ENCODE results near the gene RNF130. TPM values are rescaled to one million over a fixed set of nuclear protein-coding genes. Genes with fewer than 3 reads are reported as not detected.

RNF130 gene
- total and polyA plus RNA-seq, 9 donors, result 54.7 to 120 (median 67.1) TPM

- no peak for DNase-seq
Observed at GRCh38 chr5:179954434-179954833, 117.1 kb downstream of the RNF130 start.

DNA sequence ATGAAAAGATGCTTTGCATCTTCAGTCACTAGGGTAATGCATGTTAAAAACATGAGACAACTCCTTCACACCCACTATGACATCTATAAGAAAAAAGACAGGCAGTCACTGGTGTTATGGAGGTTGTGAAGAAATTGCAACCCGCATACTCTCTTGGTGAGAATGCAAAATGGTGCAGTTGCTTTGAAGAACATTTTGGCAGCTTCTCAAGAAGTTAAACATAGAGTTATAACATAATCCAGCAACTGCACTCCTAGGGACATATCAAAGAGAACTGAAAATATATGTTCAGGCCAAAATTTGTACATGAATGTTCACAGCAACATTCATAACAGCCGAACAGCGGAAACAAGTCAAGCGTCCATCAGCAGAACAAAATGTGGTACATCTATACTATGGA is 117.6 kb downstream of the RNF130 start:
- TF ChIP-seq POLR2A (IDR thresholded peaks at IDR 0.05) (no peak), CTCF (IDR thresholded peaks at IDR 0.05) (no peak), EP300 (IDR thresholded peaks at IDR 0.05) (no peak)
- Histone ChIP-seq H3K4me1 (ENCODE audit: insufficient read depth) (no peaks in the 10 kb centered on the region), H3K9me3 (no peaks in the 10 kb centered on the region), H3K4me3 (no peak overlapping the region), H3K27me3 (no peaks in the 10 kb centered on the region), H3K27ac (no peak overlapping the region), H3K36me3 (no peaks in the 10 kb centered on the region)
- no peak for DNase-seq
- WGBS, 3 donors, result 96 to 98% (median 97%) methylated on average over 4 of the region's 4 CpGs
- intact Hi-C loops (cut with DNase I), result no loop called here

More at GRCh38 chr5:179954434-179954833, 117.1 kb downstream of the RNF130 start:
- Histone ChIP-seq H3K4me1 (ENCODE audit: insufficient read depth) (no peaks in the 10 kb centered on the region), H3K27ac (no peak overlapping the region), H3K36me3 (no peaks in the 10 kb centered on the region), H3K4me3 (no peak overlapping the region), H3K27me3 (no peaks in the 10 kb centered on the region), H3K9me3 (no peaks in the 10 kb centered on the region)
- no peak for TF ChIP-seq POLR2A (IDR thresholded peaks at IDR 0.05)
- TF ChIP-seq CTCF (IDR thresholded peaks at IDR 0.05), result no peak
- no peak for TF ChIP-seq EP300 (IDR thresholded peaks at IDR 0.05)
- WGBS, 3 donors, result 94% methylated on average over 6 of the region's 6 CpGs
- intact Hi-C loops (cut with DNase I), result no loop called here

- no peak for TF ChIP-seq CTCF (IDR thresholded peaks at IDR 0.05)
- TF ChIP-seq POLR2A (IDR thresholded peaks at IDR 0.05), result no peak
- TF ChIP-seq EP300 (IDR thresholded peaks at IDR 0.05), result no peak
- Histone ChIP-seq H3K4me3 (no peak overlapping the region), H3K9me3 (no peaks in the 10 kb centered on the region), H3K4me1 (ENCODE audit: insufficient read depth) (no peaks in the 10 kb centered on the region), H3K36me3 (no peaks in the 10 kb centered on the region), H3K27me3 (no peaks in the 10 kb centered on the region), H3K27ac (no peak overlapping the region)
- whole genome bisulfite sequencing, 3 donors, result 91 to 92% (median 92%) methylated on average over 13 of the region's 13 CpGs
- intact Hi-C loops (cut with DNase I), result no loop called here
- DNase-seq, result no peak
Observed at GRCh38 chr5:179936976-179937681, 134.4 kb downstream of the RNF130 start.

DNA sequence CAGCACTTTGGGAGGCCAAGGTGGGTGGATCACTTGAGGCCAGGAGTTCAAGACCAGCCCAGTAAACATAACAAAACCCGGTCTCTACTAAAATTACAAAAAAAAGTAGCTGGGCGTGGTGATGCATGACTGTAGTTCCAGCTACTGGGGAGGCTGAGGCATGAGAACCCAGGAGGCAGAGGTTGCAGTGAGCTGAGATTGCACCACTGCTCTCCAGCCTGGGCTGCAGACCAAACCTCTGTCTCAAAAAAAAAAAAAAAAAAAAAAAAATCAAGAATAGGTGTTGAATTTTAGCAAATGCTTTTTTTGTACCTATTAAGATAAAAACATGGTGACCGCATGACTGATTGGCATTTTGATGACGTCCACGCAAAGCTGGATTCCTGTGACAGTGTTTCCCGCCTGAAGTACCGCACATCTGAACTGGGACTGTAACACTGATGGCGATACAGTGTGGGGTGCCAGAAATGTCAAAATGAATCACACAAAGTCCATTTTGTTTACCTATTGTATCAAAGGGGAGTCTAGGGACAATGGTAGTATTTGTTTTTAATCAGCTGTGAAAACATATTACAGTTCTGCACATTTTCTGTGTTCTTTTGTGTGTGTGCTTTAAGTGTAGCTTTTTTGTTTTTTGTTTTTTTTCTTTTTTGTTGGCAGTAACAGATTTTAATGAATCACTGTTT is 140.6 kb downstream of the RNF130 start:
- no peaks in the 10 kb centered on the region for H3K9me3 ChIP-seq
- H3K27ac ChIP-seq, result no peak overlapping the region
- no peaks in the 10 kb centered on the region for H3K4me1 ChIP-seq (ENCODE audit: insufficient read depth)
- intact Hi-C loops (cut with DNase I), result no loop called here
- no peak for DNase-seq
- whole genome bisulfite sequencing, 3 donors, result 91 to 93% (median 92%) methylated on average over 8 of the region's 8 CpGs
- H3K27me3 ChIP-seq, result no peaks in the 10 kb centered on the region
- H3K4me3 ChIP-seq, result no peak overlapping the region
- H3K36me3 ChIP-seq, result no peaks in the 10 kb centered on the region
- no peak for TF ChIP-seq EP300 (IDR thresholded peaks at IDR 0.05)
- no peak for TF ChIP-seq CTCF (IDR thresholded peaks at IDR 0.05)
